IMR-90 (cell line): ENCODE data around the gene SLC6A20. TPM values are rescaled to one million over a fixed set of nuclear protein-coding genes. Genes with fewer than 3 reads are reported as not detected.

Source experiments
- ATAC-seq: fragments of 200-7000 bp; cut with Tn5 transposase; 2 replicates; pipeline ENCODE4 v1.9.1; 2020; ENCODE audit warnings: low read depth, mild to moderate bottlenecking, moderate library complexity
- BruUV-seq: library from RNA; stranded (reverse); fragments of 400-500 nt; replicated peaks from 2 replicates; lab custom pipeline; 2021; lab: Mats Ljungman, UMichigan
- CTCF ChIA-PET: fragments of 300-600 bp; formaldehyde crosslinking; extraction: SDS; loops from one replicate; lab custom pipeline; 2021; ENCODE audit warnings: antibody characterized with exemption; lab: Yijun Ruan, JAX
- POLR2A ChIA-PET: fragments of 300-600 bp; sonication (Branson Sonifier 250); formaldehyde crosslinking; loops from one replicate; lab custom pipeline; 2022; ENCODE audit warnings: antibody characterized with exemption; ENCODE audit not compliant: unreplicated experiment; lab: Charles Lee
- DNase-seq: peaks from one replicate; pipeline ENCODE4 v3.0.0; 2013
- H2AFZ ChIP-seq: replicated peaks from 2 replicates; pipeline ENCODE3; 2013; ENCODE audit warnings: low read length, mild to moderate bottlenecking; ENCODE audit not compliant: poor library complexity
- H2AK5ac ChIP-seq: 2 replicates; pipeline ENCODE4 v1.6.1; 2013; ENCODE audit warnings: low read depth, low read length, inconsistent platforms
- H2AK9ac ChIP-seq: replicated peaks from 2 replicates; pipeline ENCODE3; 2013; ENCODE audit warnings: mild to moderate bottlenecking, low read depth, low read length, moderate library complexity; ENCODE audit not compliant: poor library complexity
- H2BK120ac ChIP-seq: 2 replicates; pipeline ENCODE4 v1.6.1; 2013; ENCODE audit warnings: low read depth, low read length, inconsistent platforms
- H2BK15ac ChIP-seq: 3 replicates; pipeline ENCODE4 v1.6.1; 2013; ENCODE audit warnings: low read depth, low read length, inconsistent platforms
- H2BK20ac ChIP-seq: 2 replicates; pipeline ENCODE4 v1.6.1; 2013; ENCODE audit warnings: low read depth, mild to moderate bottlenecking, inconsistent platforms, low read length, moderate library complexity
- H2BK5ac ChIP-seq: 2 replicates; pipeline ENCODE4 v1.6.1; 2013; ENCODE audit warnings: mild to moderate bottlenecking, low read depth, low read length, inconsistent platforms; ENCODE audit not compliant: poor library complexity, severe bottlenecking
- H3K14ac ChIP-seq: replicated peaks from 2 replicates; pipeline ENCODE4 v1.6.1; 2013; ENCODE audit warnings: low read depth, low read length, inconsistent platforms
- H3K18ac ChIP-seq: 2 replicates; pipeline ENCODE4 v1.6.1; 2013; ENCODE audit warnings: low read depth, low read length, control low read depth
- H3K23ac ChIP-seq: 2 replicates; pipeline ENCODE4 v1.6.1; 2013; ENCODE audit warnings: low read depth, low read length, inconsistent platforms
- H3K27ac ChIP-seq: 2 replicates; pipeline ENCODE4 v1.5.1; 2013; ENCODE audit warnings: mild to moderate bottlenecking, control low read depth, low read length; ENCODE audit not compliant: insufficient read depth
- H3K27me3 ChIP-seq: 2 replicates; pipeline ENCODE4 v1.6.1; 2013; ENCODE audit warnings: low read length; ENCODE audit not compliant: control insufficient read depth, insufficient read depth
- H3K36me3 ChIP-seq: 2 replicates; pipeline ENCODE4 v1.6.1; 2013; ENCODE audit warnings: low read length, mixed read lengths; ENCODE audit not compliant: control insufficient read depth, insufficient read depth
- H3K4ac ChIP-seq: 2 replicates; pipeline ENCODE4 v1.6.1; 2013; ENCODE audit warnings: low read depth, low read length, inconsistent platforms
- H3K4me1 ChIP-seq: 2 replicates; pipeline ENCODE4 v1.6.1; 2013; ENCODE audit warnings: low read length, mixed read lengths; ENCODE audit not compliant: control insufficient read depth, insufficient read depth
- H3K4me2 ChIP-seq: 2 replicates; pipeline ENCODE4 v1.6.1; 2013; ENCODE audit warnings: low read depth, mild to moderate bottlenecking, control low read depth, low read length, moderate library complexity
- H3K4me3 ChIP-seq: 2 replicates; pipeline ENCODE4 v1.5.1; 2013; ENCODE audit warnings: low read depth, mild to moderate bottlenecking, control low read depth, low read length, moderate library complexity; ENCODE audit not compliant: insufficient read depth
- H3K56ac ChIP-seq: 2 replicates; pipeline ENCODE4 v1.6.1; 2013; ENCODE audit warnings: low read length, inconsistent platforms; ENCODE audit not compliant: insufficient read depth; ENCODE audit errors: extremely low read depth
- H3K79me1 ChIP-seq, 2 experiments: 2 replicates each; pipeline ENCODE4 v1.6.1; 2013; ENCODE audit warnings: low read length in 2 of 2, inconsistent platforms in 1 of 2, low read depth in 1 of 2
- H3K9ac ChIP-seq: 2 replicates; pipeline ENCODE4 v1.6.1; 2013; ENCODE audit warnings: low read depth, low read length, control low read depth
- H3K9me1 ChIP-seq: 2 replicates; pipeline ENCODE4 v1.6.1; 2013; ENCODE audit warnings: low read length, inconsistent platforms; ENCODE audit not compliant: insufficient read depth
- H3K9me3 ChIP-seq: 2 replicates; pipeline ENCODE4 v1.6.1; 2013; ENCODE audit warnings: low read length; ENCODE audit not compliant: control insufficient read depth, insufficient read depth
- H4K20me1 ChIP-seq: 2 replicates; pipeline ENCODE4 v1.6.1; 2013; ENCODE audit warnings: low read length, inconsistent platforms; ENCODE audit not compliant: insufficient read depth
- H4K5ac ChIP-seq: 2 replicates; pipeline ENCODE4 v1.6.1; 2013; ENCODE audit warnings: mild to moderate bottlenecking, low read depth, low read length, control low read depth
- H4K8ac ChIP-seq, 2 experiments: 2 replicates each; pipeline ENCODE4 v1.6.1; 2013; ENCODE audit warnings: low read depth in 2 of 2, low read length in 2 of 2, control low read depth in 1 of 2, inconsistent platforms in 1 of 2
- H4K91ac ChIP-seq: 2 replicates; pipeline ENCODE4 v1.6.1; 2013; ENCODE audit warnings: low read depth, low read length, inconsistent platforms; ENCODE audit not compliant: insufficient read depth
- BHLHE40 ChIP-seq: fragments of 150-350 bp; IDR thresholded peaks from 2 replicates; pipeline ENCODE4 v1.6.1; 2016; ENCODE audit warnings: mild to moderate bottlenecking, low read depth, low read length
- CTCF ChIP-seq: conservative IDR thresholded peaks from 2 replicates; pipeline ENCODE4 v1.5.1; 2012; ENCODE audit warnings: mild to moderate bottlenecking, low read depth, low read length, improper control_type of control experiment
- MAFK ChIP-seq: IDR thresholded peaks from 2 replicates; pipeline ENCODE4 v1.6.1; 2012; ENCODE audit warnings: low read depth, low read length, improper control_type of control experiment
- MAZ ChIP-seq: IDR thresholded peaks from 2 replicates; pipeline ENCODE4 v1.6.1; 2012; ENCODE audit warnings: low read depth, mild to moderate bottlenecking, low read length, improper control_type of control experiment, moderate library complexity, borderline replicate concordance
- MXI1 ChIP-seq: IDR thresholded peaks from 2 replicates; pipeline ENCODE4 v1.6.1; 2012; ENCODE audit warnings: low read depth, mild to moderate bottlenecking, low read length, moderate library complexity, borderline replicate concordance
- NFE2L2 ChIP-seq: fragments of 150-350 bp; IDR thresholded peaks from 2 replicates; pipeline ENCODE4 v1.6.1; 2016; ENCODE audit warnings: low read depth, mild to moderate bottlenecking, low read length
- RFX5 ChIP-seq: IDR thresholded peaks from 2 replicates; pipeline ENCODE4 v1.8.0; 2012; ENCODE audit warnings: low read depth, mild to moderate bottlenecking, low read length, moderate library complexity
- SMC3 ChIP-seq: fragments of 150-350 bp; IDR thresholded peaks from 2 replicates; pipeline ENCODE4 v1.6.1; 2016; ENCODE audit warnings: low read depth, mild to moderate bottlenecking, antibody characterized with exemption, low read length, moderate library complexity
- USF2 ChIP-seq: fragments of 150-350 bp; IDR thresholded peaks from 2 replicates; pipeline ENCODE4 v1.6.1; 2017; ENCODE audit warnings: mild to moderate bottlenecking, antibody characterized with exemption, low read length, low read depth
- dilution Hi-C: fragments of 300-500 bp; cut with HindIII; formaldehyde crosslinking; loops from one replicate; pipeline ENCODE4 v1.14.3; 2018; ENCODE audit warnings: low sequenced_read_pairs; ENCODE audit not compliant: unreplicated experiment
- in situ Hi-C: fragments of 300-500 bp; cut with MboI; formaldehyde crosslinking; loops from 3 replicates; pipeline ENCODE4 v1.14.3; 2019; ENCODE audit warnings: low sequenced_read_pairs, inconsistent platforms, mixed read lengths
- intact Hi-C: fragments of 100-400 bp; cut with micrococcal nuclease; formaldehyde crosslinking; loops from 2 replicates; pipeline ENCODE4 v1.10.0; 2022
- polyA plus RNA-seq, 3 experiments: library from polyadenylated mRNA; depleted of rRNA; stranded (reverse); fragments of >200 nt; gene quantifications; 2 replicates each; pipeline ENCODE4 v1.2.3, GENCODE V29; 2012; ENCODE audit warnings: low replicate concordance in 1 of 3
- total RNA-seq: library from RNA; depleted of rRNA; stranded (reverse); fragments of >200 nt; gene quantifications from 2 replicates; pipeline ENCODE4 v1.2.3, GENCODE V29; 2012
- TF ChIP-seq, protein P1 (sequence below): fragments of 150-350 bp; IDR thresholded peaks from 2 replicates; pipeline ENCODE4 v1.6.1; 2016; ENCODE audit warnings: low read depth, mild to moderate bottlenecking, low read length, moderate library complexity, borderline replicate concordance

Gene SLC6A20
- total and polyA plus RNA-seq, 2 of the 4 experiments (the other 2 are of a cell fraction): not detected

DNA sequence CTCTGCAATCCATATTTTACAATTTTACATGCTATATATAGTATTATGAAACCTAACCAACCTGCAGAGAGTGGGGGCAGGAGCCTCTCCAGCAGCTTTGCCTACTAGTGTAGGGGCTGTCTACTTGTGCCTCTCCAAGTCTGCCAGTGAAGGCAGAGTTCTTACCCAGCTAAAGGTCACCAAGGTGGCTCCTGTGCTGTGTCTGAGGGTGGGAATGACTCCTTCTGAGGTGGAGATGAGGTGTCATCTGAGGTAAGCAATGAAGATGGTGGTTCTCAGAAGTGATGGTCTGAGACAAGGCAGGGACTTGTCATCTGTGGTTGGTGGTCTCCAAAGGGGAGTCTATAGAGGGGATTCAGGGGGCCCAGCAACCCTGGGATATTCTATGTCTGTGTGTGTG lies 59.6 kb downstream of the SLC6A20 start:
- no peak overlapping the region for H2BK120ac ChIP-seq
- no peak overlapping the region for H3K4me3 ChIP-seq
- no peak overlapping the region for H3K18ac ChIP-seq
- no peak overlapping the region for H3K4ac ChIP-seq
- H2BK5ac ChIP-seq: no peak overlapping the region
- no peak overlapping the region for H2BK15ac ChIP-seq
- no TSS peak for BruUV-seq
- H3K9ac ChIP-seq: no peak overlapping the region
- no peak for DNase-seq
- H3K79me1 ChIP-seq: peaks cover 3 to 11% of the 10 kb centered on the region in 2 experiments
- no peak overlapping the region for H3K56ac ChIP-seq
- H4K8ac ChIP-seq: no peak overlapping the region
- ChIA-PET POLR2A (no interaction called here), CTCF (no interaction called here)
- no peak for ATAC-seq
- no peak overlapping the region for H2BK20ac ChIP-seq
- peaks cover 37% of the 10 kb centered on the region for H3K36me3 ChIP-seq
- no peak overlapping the region for H2AK9ac ChIP-seq
- no peaks in the 10 kb centered on the region for H4K20me1 ChIP-seq
- no peak overlapping the region for H4K91ac ChIP-seq
- peaks cover 2% of the 10 kb centered on the region; the same call in 1 of the 2 replicates for H3K9me1 ChIP-seq
- no peak overlapping the region for H2AK5ac ChIP-seq
- H4K5ac ChIP-seq: no peak overlapping the region
- in situ Hi-C loops (no loop called here), intact Hi-C loops (no loop called here), dilution Hi-C loops (no loop called here)
- no peaks in the 10 kb centered on the region for H3K9me3 ChIP-seq
- no peaks in the 10 kb centered on the region for H3K4me1 ChIP-seq
- no peak overlapping the region for H3K23ac ChIP-seq
- no peak overlapping the region for H3K27ac ChIP-seq
- no peaks in the 10 kb centered on the region for H3K27me3 ChIP-seq
- H2AFZ ChIP-seq: no peak overlapping the region
- no peak for TF ChIP-seq MAFK
- no peak for TF ChIP-seq BHLHE40
- no peak for TF ChIP-seq USF2
- TF ChIP-seq MAZ: no peak
- TF ChIP-seq MXI1: no peak
- TF ChIP-seq SMC3: no peak
- TF ChIP-seq RFX5: no peak
- TF ChIP-seq NFE2L2: no peak
- TF ChIP-seq, protein P1, sequence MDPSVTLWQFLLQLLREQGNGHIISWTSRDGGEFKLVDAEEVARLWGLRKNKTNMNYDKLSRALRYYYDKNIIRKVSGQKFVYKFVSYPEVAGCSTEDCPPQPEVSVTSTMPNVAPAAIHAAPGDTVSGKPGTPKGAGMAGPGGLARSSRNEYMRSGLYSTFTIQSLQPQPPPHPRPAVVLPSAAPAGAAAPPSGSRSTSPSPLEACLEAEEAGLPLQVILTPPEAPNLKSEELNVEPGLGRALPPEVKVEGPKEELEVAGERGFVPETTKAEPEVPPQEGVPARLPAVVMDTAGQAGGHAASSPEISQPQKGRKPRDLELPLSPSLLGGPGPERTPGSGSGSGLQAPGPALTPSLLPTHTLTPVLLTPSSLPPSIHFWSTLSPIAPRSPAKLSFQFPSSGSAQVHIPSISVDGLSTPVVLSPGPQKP: no peak
- TF ChIP-seq CTCF: no peak
- H3K14ac ChIP-seq: no peak overlapping the region
- no peak overlapping the region for H3K4me2 ChIP-seq
